ENCODE measurements around the gene WNK1.
A peak's percentile ranks its signal among the peaks of the same experiment; 100 is the strongest.
"Not testable (repeated sequence)": the region's sequence is repeated elsewhere in the genome, so short reads cannot be mapped to it uniquely, and the experiment has no call there.

The WNK1 gene

GRCh38 chr12:911191-911826 is 158.9 kb downstream of the WNK1 start:
- no peak for DNase-seq (ENCODE audit: low read depth)

- no peak for DNase-seq (ENCODE audit: low read depth)
Measured at GRCh38 chr12:912466-913235, 160.3 kb downstream of the WNK1 start.

GRCh38 chr12:913919-914698 is 161.7 kb downstream of the WNK1 start:
- no peak for DNase-seq (ENCODE audit: low read depth)

- DNase-seq (ENCODE audit: low read depth), result no peak
Measured at GRCh38 chr12:915090-915489, 162.7 kb downstream of the WNK1 start.

- peak; percentile 5 for DNase-seq (ENCODE audit: low read depth)
Measured at GRCh38 chr12:916240-916639, 163.9 kb downstream of the WNK1 start.

GRCh38 chr12:916712-917445 is 164.5 kb downstream of the WNK1 start:
- DNase-seq (ENCODE audit: low read depth), result no peak

- DNase-seq (ENCODE audit: low read depth), result no peak
Measured at GRCh38 chr12:920676-921075, 168.3 kb downstream of the WNK1 start.

GRCh38 chr12:922285-922684 is 169.9 kb downstream of the WNK1 start:
- no peak for DNase-seq (ENCODE audit: low read depth)

GRCh38 chr12:926641-927040 is 174.3 kb downstream of the WNK1 start:
- no peak for DNase-seq (ENCODE audit: low read depth)

GRCh38 chr12:931060-931459 is 178.7 kb downstream of the WNK1 start:
- no peak for DNase-seq (ENCODE audit: low read depth)

GRCh38 chr12:931591-931990 is 179.2 kb downstream of the WNK1 start:
- DNase-seq (ENCODE audit: low read depth), result no peak

GRCh38 chr12:935891-936290 is 183.5 kb downstream of the WNK1 start:
- not testable (repeated sequence) for DNase-seq (ENCODE audit: low read depth)

GRCh38 chr12:936377-937345 is 184.3 kb downstream of the WNK1 start:
- no peak for DNase-seq (ENCODE audit: low read depth)

- DNase-seq (ENCODE audit: low read depth), result no peak
Measured at GRCh38 chr12:938810-939209, 186.4 kb downstream of the WNK1 start.

GRCh38 chr12:943051-943450 is 190.7 kb downstream of the WNK1 start:
- DNase-seq (ENCODE audit: low read depth), result no peak

GRCh38 chr12:944211-944610 is 191.8 kb downstream of the WNK1 start:
- DNase-seq (ENCODE audit: low read depth), result no peak

- DNase-seq (ENCODE audit: low read depth), result no peak
Measured at GRCh38 chr12:946212-946611, 193.8 kb downstream of the WNK1 start.

- no peak for DNase-seq (ENCODE audit: low read depth)
Measured at GRCh38 chr12:946631-947030, 194.3 kb downstream of the WNK1 start.

GRCh38 chr12:948238-948637 is 195.9 kb downstream of the WNK1 start:
- no peak for DNase-seq (ENCODE audit: low read depth)

- DNase-seq (ENCODE audit: low read depth), result peak; percentile 95
Measured at GRCh38 chr12:949453-950191, 197.2 kb downstream of the WNK1 start, which contains the start of gene RAD52. RAD52 (minus strand) TSS chr12:949694; CDS start chr12:933058, 16,636 bp downstream.
